Fibroblast of lung (primary cell): Measurements from ENCODE around the gene PTPRO.

ENCODE experiments used
- CTCF ChIP-seq, 2 donors: IDR thresholded peaks in 1 of 2; conservative IDR thresholded peaks in 1 of 2; 1 replicate in 1 of 2; 2 replicates in 1 of 2; pipeline ENCODE4 v1.5.1; 2011 to 2012; ENCODE audit warnings: low read length in 2 of 2, control low read depth in 1 of 2, inconsistent platforms in 1 of 2, low read depth in 1 of 2, mild to moderate bottlenecking in 1 of 2
- EZH2 ChIP-seq: IDR thresholded peaks from 2 replicates; pipeline ENCODE4 v1.5.1; 2012; ENCODE audit warnings: low read length, control low read depth, mild to moderate bottlenecking; ENCODE audit errors: missing control alignments

DNA sequence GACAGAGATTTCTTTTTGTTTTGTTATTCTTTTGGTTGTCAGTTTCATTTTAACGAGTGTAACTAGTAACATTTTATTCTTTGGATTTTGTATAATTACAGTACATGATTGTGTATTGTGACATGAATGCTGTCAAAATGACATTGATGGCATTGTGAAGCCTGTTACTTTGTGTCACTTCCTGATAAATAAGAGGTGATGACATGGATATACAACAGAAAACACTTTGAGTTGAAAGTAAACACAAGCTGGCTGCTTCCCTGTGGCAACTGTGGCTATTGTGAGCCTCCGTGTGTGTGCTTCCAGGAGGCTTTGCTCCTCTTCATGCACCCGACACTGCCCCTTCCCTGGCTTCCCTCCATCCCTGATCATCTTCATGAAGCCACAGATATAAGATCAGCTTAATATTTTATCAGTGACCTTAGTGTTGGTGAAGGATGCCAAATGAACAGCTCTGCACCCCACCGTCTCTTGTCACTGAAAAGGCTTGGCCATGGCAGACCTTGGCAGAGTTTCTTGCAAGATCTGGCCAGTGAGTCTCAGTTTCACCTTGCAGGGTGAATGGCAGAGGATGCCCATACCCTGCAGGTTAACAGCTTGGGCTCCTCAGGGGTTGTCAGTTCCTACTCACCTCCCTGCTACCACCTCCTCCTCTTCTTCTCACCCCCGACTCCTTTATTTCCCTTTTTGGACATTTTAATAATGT, 275.0 kb downstream of the PTPRO start:
- TF ChIP-seq CTCF (conservative IDR thresholded peaks at IDR 0.05 in 1 of 2, IDR thresholded peaks at IDR 0.05 in 1 of 2; ENCODE audit: low read depth in 1 of 2, low read length in 2 of 2) = no peak
- no peak for TF ChIP-seq EZH2
